ENCODE data around the gene MRM2.

MRM2 gene

GRCh38 chr7:2239242-2239641, 2.8 kb downstream of the MRM2 start:
- ChIA-PET POLR2A (interaction anchor here (1.2 kb wide), 1 partner anchor 22 kb away, joined by 4 read pairs; no protein-coding TSS in a partner anchor), CTCF (interaction anchor here (0.6 to 1.2 kb wide), 2 partner anchors 109 to 364 kb away, joined by 3 to 5 read pairs; no protein-coding TSS in a partner anchor)
- H3K4me1 ChIP-seq (ENCODE audit: control insufficient read depth, insufficient read depth, low read length), result peaks cover 8% of the 10 kb centered on the region; the same call in 1 of the 2 replicates
- H3K27ac ChIP-seq (ENCODE audit: extremely low read depth, low read depth, low read length), result no peak overlapping the region
- peaks cover 50 to 52% of the 10 kb centered on the region in 2 experiments for H3K36me3 ChIP-seq (ENCODE audit: control insufficient read depth in 2 of 2, insufficient read depth in 1 of 2, low read length in 2 of 2)
- no peaks in the 10 kb centered on the region for H3K9me3 ChIP-seq (ENCODE audit: control insufficient read depth, insufficient read depth, low read depth, low read length)
- H3K4me3 ChIP-seq (ENCODE audit: low read depth, low read length), result no peak overlapping the region
- no peak for TF ChIP-seq ZNF341 (tag by site-specific recombination; IDR thresholded peaks at IDR 0.05; ENCODE audit: low read depth)
- no peak for TF ChIP-seq ZNF366 (tag by site-specific recombination; conservative IDR thresholded peaks at IDR 0.05)
- no peak for TF ChIP-seq PRDM1 (tag by site-specific recombination; IDR thresholded peaks at IDR 0.05)
- no peak for TF ChIP-seq ZNF521 (tag by site-specific recombination; IDR thresholded peaks at IDR 0.05)
- no peak for TF ChIP-seq ZBTB20 (tag by site-specific recombination; IDR thresholded peaks at IDR 0.05)
- no peak for TF ChIP-seq ELK4 (IDR thresholded peaks at IDR 0.05; ENCODE audit: borderline replicate concordance, low read depth, low read length)
- no peak for TF ChIP-seq ZNF146 (tag by site-specific recombination; IDR thresholded peaks at IDR 0.05)
- TF ChIP-seq ZNF155 (tag by site-specific recombination; IDR thresholded peaks at IDR 0.05), result no peak
- TF ChIP-seq SALL2 (tag by site-specific recombination; IDR thresholded peaks at IDR 0.05; ENCODE audit: borderline replicate concordance), result no peak

GRCh38 chr7:2237109-2237602, 4.8 kb downstream of the MRM2 start:
- Histone ChIP-seq H3K4me1 (ENCODE audit: control insufficient read depth, insufficient read depth, low read length) (no peaks in the 10 kb centered on the region), H3K4me3 (ENCODE audit: low read depth, low read length) (no peak overlapping the region), H3K9me3 (ENCODE audit: control insufficient read depth, insufficient read depth, low read depth, low read length) (no peaks in the 10 kb centered on the region), H3K27ac (ENCODE audit: extremely low read depth, low read depth, low read length) (0 out of 2 replicates have a peak overlapping the region, but pooled peaks have one; percentile 11), H3K36me3 (ENCODE audit: control insufficient read depth in 2 of 2, insufficient read depth in 1 of 2, low read length in 2 of 2) (peaks cover 53 to 54% of the 10 kb centered on the region in 2 experiments)
- CTCF ChIA-PET, result no interaction called here
- POLR2A ChIA-PET, result no interaction called here
- TF ChIP-seq ZNF596 (tag by site-specific recombination; IDR thresholded peaks at IDR 0.05), result no peak
- TF ChIP-seq PRDM1 (tag by site-specific recombination; IDR thresholded peaks at IDR 0.05), result no peak
- no peak for TF ChIP-seq ZNF776 (tag by site-specific recombination; IDR thresholded peaks at IDR 0.05; ENCODE audit: borderline replicate concordance)
- no peak for TF ChIP-seq ZNF155 (tag by site-specific recombination; IDR thresholded peaks at IDR 0.05)
- no peak for TF ChIP-seq ZNF830 (tag by site-specific recombination; IDR thresholded peaks at IDR 0.05; ENCODE audit: low read depth)
- no peak for TF ChIP-seq PRDM4 (tag by site-specific recombination; IDR thresholded peaks at IDR 0.05)
- no peak for TF ChIP-seq HIC1 (tag by site-specific recombination; IDR thresholded peaks at IDR 0.05)
- no peak for TF ChIP-seq HOXD13 (CRISPR knock-in tag; IDR thresholded peaks at IDR 0.05; ENCODE audit: borderline replicate concordance)
- TF ChIP-seq ZBTB49 (tag by site-specific recombination; IDR thresholded peaks at IDR 0.05; ENCODE audit: low read depth), result no peak
- TF ChIP-seq PRDM6 (tag by site-specific recombination; IDR thresholded peaks at IDR 0.05), result no peak
- no peak for TF ChIP-seq ZNF843 (tag by site-specific recombination; IDR thresholded peaks at IDR 0.05)
- no peak for TF ChIP-seq ZNF280C (tag by site-specific recombination; IDR thresholded peaks at IDR 0.05)
- TF ChIP-seq ZNF211 (tag by site-specific recombination; IDR thresholded peaks at IDR 0.05; ENCODE audit: low read depth), result no peak
- no peak for TF ChIP-seq ZNF501 (tag by site-specific recombination; IDR thresholded peaks at IDR 0.05)
- TF ChIP-seq ZNF121 (tag by site-specific recombination; IDR thresholded peaks at IDR 0.05), result no peak
